ENCODE results near the gene DPF1.

Gene DPF1

DNA sequence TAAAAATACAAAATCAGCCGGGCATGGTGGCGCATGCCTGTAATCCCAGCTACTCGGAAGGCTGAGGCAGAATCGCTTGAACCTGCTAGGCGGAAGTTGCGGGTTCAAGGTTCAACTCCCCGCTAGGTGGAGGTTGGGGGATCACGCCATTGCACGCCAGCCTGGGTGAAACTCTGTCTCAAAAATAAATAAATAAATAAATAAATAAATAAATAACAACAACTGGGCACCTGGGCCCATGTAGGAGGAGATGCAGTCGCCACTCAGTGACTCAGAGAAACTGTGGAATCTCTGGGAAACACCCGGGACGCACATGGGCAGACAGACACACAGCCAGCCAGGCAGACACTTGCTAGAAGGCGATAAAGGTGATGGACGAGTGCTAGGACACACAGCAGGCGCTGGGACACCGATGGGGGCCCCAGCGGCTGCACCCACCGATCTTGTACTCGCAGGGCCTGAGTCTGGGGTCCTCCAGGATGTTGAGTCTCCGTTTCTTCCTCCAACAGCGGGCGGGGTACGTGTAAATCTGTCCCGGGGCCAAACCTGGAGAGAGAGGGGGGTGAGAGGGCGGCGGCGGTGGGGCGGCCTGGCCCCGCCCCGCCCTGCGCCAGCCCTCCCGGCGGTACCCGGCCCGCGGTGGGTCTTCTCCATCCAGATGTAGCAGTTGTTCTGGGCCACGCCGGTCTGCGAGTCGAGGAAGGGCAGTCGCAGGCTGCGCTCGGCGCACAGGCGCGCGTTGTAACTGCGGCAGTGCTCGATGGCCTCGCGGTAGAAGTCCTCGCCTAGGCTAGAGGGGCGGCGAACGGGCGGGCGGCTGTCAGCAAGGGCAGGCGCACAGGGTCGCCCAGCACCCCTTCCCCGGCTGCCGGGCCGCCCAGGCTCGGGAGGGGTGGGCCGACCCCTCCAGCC, 1.8 kb downstream of the DPF1 start:
- Histone ChIP-seq H3K9me3 (ENCODE audit: insufficient read depth, low read length) (no peaks in the 10 kb centered on the region), H3K4me2 (ENCODE audit: low read length) (no peak overlapping the region), H3K27ac (ENCODE audit: low read length) (no peak overlapping the region), H3K36me3 (replicated peaks; ENCODE audit: low read depth, low read length) (no peaks in the 10 kb centered on the region), H2AFZ (ENCODE audit: low read depth, low read length) (no peak overlapping the region), H3K4me1 (ENCODE audit: low read length) (peaks cover 11% of the 10 kb centered on the region), H3K79me2 (ENCODE audit: low read length) (no peaks in the 10 kb centered on the region), H3K4me3 (ENCODE audit: low read length) (no peak overlapping the region), H3K9ac (ENCODE audit: low read length) (no peak overlapping the region), H3K27me3 (ENCODE audit: low read depth, low read length) (no peaks in the 10 kb centered on the region), H4K20me1 (ENCODE audit: insufficient read depth, low read length) (no peaks in the 10 kb centered on the region)
- TF ChIP-seq, protein P1, sequence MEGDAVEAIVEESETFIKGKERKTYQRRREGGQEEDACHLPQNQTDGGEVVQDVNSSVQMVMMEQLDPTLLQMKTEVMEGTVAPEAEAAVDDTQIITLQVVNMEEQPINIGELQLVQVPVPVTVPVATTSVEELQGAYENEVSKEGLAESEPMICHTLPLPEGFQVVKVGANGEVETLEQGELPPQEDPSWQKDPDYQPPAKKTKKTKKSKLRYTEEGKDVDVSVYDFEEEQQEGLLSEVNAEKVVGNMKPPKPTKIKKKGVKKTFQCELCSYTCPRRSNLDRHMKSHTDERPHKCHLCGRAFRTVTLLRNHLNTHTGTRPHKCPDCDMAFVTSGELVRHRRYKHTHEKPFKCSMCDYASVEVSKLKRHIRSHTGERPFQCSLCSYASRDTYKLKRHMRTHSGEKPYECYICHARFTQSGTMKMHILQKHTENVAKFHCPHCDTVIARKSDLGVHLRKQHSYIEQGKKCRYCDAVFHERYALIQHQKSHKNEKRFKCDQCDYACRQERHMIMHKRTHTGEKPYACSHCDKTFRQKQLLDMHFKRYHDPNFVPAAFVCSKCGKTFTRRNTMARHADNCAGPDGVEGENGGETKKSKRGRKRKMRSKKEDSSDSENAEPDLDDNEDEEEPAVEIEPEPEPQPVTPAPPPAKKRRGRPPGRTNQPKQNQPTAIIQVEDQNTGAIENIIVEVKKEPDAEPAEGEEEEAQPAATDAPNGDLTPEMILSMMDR (IDR thresholded peaks at IDR 0.05; ENCODE audit: low read depth, low read length), result no peak
- TF ChIP-seq EZH2phosphoT487 (IDR thresholded peaks at IDR 0.05; ENCODE audit: low read depth), result no peak

DNA sequence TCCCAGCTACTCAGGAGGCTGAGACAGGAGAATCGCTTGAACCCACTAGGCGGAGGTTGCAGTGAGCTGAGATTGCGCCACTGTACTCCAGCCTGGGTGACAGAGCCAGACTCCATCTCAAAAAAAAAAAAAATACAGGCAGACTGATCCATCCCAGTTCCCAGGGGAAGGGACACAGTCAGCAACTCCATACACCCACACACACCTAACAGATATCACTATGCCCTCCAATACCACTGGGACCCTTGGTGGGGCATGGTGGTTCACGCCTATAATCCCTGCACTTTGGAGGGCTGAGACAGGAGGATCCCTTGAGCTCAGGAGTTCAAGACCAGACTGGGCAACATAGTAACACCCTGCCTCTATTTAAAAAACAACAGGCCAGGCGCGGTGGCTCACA, 2.6 kb downstream of the DPF1 start:
- Histone ChIP-seq H3K9ac (ENCODE audit: low read length) (no peak overlapping the region), H3K4me3 (ENCODE audit: low read length) (no peak overlapping the region), H2AFZ (ENCODE audit: low read depth, low read length) (no peak overlapping the region), H3K4me1 (ENCODE audit: low read length) (peaks cover 7% of the 10 kb centered on the region), H3K27ac (ENCODE audit: low read length) (no peak overlapping the region), H3K9me3 (ENCODE audit: insufficient read depth, low read length) (no peaks in the 10 kb centered on the region), H3K27me3 (ENCODE audit: low read depth, low read length) (no peaks in the 10 kb centered on the region), H3K4me2 (ENCODE audit: low read length) (no peak overlapping the region), H3K79me2 (ENCODE audit: low read length) (no peaks in the 10 kb centered on the region), H4K20me1 (ENCODE audit: insufficient read depth, low read length) (no peaks in the 10 kb centered on the region), H3K36me3 (replicated peaks; ENCODE audit: low read depth, low read length) (no peaks in the 10 kb centered on the region)
- TF ChIP-seq, protein P1 (IDR thresholded peaks at IDR 0.05; ENCODE audit: low read depth, low read length), result no peak
- TF ChIP-seq EZH2phosphoT487 (IDR thresholded peaks at IDR 0.05; ENCODE audit: low read depth), result no peak

DNA sequence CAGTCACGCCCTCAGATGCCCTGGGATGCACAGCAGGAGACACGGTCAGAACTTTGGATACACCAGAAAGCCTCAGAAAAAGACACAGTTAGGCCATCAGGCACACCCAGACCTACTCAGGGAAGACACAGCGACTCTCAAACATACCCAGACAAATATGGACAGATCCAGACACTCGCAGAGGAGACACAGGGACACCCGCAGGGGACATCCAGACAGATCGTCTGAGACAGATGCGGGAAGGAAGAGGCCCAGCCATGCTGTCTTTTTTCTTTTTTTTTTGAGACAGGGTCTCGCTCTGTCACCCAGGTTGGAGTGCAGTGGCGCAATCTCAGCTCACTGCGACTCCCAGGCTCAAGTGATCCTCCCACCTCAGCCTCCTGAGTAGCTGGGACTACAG, 4.8 kb downstream of the DPF1 start:
- H3K79me2 ChIP-seq (ENCODE audit: low read length), result no peaks in the 10 kb centered on the region
- no peaks in the 10 kb centered on the region for H3K9me3 ChIP-seq (ENCODE audit: insufficient read depth, low read length)
- peaks cover 8% of the 10 kb centered on the region; the same call in 1 of the 2 replicates for H3K4me1 ChIP-seq (ENCODE audit: low read length)
- no peaks in the 10 kb centered on the region for H3K27me3 ChIP-seq (ENCODE audit: low read depth, low read length)
- TF ChIP-seq EZH2phosphoT487 (IDR thresholded peaks at IDR 0.05; ENCODE audit: low read depth), result no peak
- TF ChIP-seq, protein P1 (IDR thresholded peaks at IDR 0.05; ENCODE audit: low read depth, low read length), result no peak
- H4K20me1 ChIP-seq (ENCODE audit: insufficient read depth, low read length), result no peaks in the 10 kb centered on the region
- no peak overlapping the region for H2AFZ ChIP-seq (ENCODE audit: low read depth, low read length)
- no peaks in the 10 kb centered on the region for H3K36me3 ChIP-seq (replicated peaks; ENCODE audit: low read depth, low read length)
- H3K9ac ChIP-seq (ENCODE audit: low read length), result no peak overlapping the region
- H3K4me2 ChIP-seq (ENCODE audit: low read length), result no peak overlapping the region
- H3K27ac ChIP-seq (ENCODE audit: low read length), result no peak overlapping the region
- no peak overlapping the region for H3K4me3 ChIP-seq (ENCODE audit: low read length)

DNA sequence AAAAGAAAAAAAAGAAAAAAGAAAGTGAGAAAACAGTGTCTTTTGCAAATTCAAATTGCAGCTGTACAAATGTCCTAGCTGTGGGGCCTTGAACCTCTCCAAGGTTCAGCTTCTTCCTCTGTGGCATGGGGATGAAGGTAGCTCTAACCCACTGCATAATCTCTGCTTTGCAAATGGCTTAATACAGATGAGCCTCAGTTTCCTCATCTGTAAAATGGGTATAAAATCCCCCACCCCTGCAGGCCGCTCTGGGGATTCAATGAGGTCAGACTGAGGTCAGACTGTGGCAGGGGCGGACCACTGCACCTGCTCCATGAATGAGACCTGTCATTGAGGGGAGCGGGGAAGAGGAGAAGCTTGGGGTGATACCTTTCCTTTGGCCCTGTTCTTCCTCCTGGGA, 5.8 kb downstream of the DPF1 start:
- Histone ChIP-seq H4K20me1 (ENCODE audit: insufficient read depth, low read length) (no peaks in the 10 kb centered on the region), H3K79me2 (ENCODE audit: low read length) (no peaks in the 10 kb centered on the region), H3K4me2 (ENCODE audit: low read length) (no peak overlapping the region), H3K4me1 (ENCODE audit: low read length) (peaks cover 5% of the 10 kb centered on the region; the same call in 1 of the 2 replicates), H3K9ac (ENCODE audit: low read length) (no peak overlapping the region), H2AFZ (ENCODE audit: low read depth, low read length) (no peak overlapping the region), H3K27ac (ENCODE audit: low read length) (no peak overlapping the region), H3K9me3 (ENCODE audit: insufficient read depth, low read length) (no peaks in the 10 kb centered on the region), H3K27me3 (ENCODE audit: low read depth, low read length) (no peaks in the 10 kb centered on the region), H3K4me3 (ENCODE audit: low read length) (no peak overlapping the region), H3K36me3 (replicated peaks; ENCODE audit: low read depth, low read length) (no peaks in the 10 kb centered on the region)
- TF ChIP-seq, protein P1 (IDR thresholded peaks at IDR 0.05; ENCODE audit: low read depth, low read length), result no peak
- TF ChIP-seq EZH2phosphoT487 (IDR thresholded peaks at IDR 0.05; ENCODE audit: low read depth), result no peak
